CD4-positive, alpha-beta T cell treated with Interleukin-4 for 1 hour (primary cell): Measurements from ENCODE around the gene CEP83.
"Not testable (repeated sequence)": the region's sequence is repeated elsewhere in the genome, so short reads cannot be mapped to it uniquely, and the experiment has no call there.

Source experiments
- DNase-seq, 2 donors: peaks; one replicate each; pipeline ENCODE4 v3.0.0-alpha.2; 2020 to 2022

CEP83 gene

GRCh38 chr12:94429633-94430032 lies 30.0 kb downstream of the CEP83 start:
- no peak for DNase-seq

DNA sequence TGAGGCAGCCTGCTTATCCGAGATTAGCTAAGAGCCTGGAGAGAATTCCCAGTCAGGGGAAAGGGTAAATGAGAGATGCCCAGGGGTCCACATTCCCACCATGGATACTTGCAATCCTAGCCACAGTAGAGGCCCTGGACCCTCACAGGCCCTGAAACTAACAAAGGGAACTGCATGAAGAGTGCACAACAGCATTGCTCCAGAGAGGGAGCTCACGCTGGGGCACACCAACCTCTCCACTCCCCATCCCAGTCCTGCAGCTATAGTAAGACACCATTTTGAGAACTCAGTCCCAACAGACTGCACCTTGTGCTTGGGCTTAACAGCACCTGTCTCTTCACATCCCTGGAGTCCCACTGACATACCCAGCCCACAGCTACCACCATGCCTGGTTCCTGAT lies 30.5 kb downstream of the CEP83 start:
- no peak for DNase-seq

- DNase-seq = no peak
Observed at GRCh38 chr12:94427501-94428381, 31.9 kb downstream of the CEP83 start.

GRCh38 chr12:94426049-94426448 lies 33.6 kb downstream of the CEP83 start:
- DNase-seq = no peak

DNA sequence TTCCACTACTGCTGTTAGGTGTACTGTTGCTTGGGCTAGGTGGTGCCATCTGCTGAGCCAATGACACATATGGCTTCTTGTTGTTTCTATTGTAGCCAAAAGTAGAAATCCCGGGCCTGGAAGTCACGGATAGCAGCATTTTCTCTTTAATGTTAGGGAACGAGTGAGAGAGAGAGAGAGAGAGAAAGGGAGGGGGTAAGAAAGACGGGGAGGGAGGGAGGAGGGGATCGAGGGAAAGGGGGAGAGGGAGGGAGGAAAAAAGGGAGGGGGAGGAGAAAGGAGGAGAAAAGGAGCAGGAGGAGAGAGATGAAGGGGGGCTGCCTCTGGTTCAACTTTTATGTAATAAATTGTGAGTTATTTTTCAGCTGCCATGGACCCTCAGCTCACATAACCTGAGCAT lies 34.8 kb downstream of the CEP83 start:
- not testable (repeated sequence) for DNase-seq

DNA sequence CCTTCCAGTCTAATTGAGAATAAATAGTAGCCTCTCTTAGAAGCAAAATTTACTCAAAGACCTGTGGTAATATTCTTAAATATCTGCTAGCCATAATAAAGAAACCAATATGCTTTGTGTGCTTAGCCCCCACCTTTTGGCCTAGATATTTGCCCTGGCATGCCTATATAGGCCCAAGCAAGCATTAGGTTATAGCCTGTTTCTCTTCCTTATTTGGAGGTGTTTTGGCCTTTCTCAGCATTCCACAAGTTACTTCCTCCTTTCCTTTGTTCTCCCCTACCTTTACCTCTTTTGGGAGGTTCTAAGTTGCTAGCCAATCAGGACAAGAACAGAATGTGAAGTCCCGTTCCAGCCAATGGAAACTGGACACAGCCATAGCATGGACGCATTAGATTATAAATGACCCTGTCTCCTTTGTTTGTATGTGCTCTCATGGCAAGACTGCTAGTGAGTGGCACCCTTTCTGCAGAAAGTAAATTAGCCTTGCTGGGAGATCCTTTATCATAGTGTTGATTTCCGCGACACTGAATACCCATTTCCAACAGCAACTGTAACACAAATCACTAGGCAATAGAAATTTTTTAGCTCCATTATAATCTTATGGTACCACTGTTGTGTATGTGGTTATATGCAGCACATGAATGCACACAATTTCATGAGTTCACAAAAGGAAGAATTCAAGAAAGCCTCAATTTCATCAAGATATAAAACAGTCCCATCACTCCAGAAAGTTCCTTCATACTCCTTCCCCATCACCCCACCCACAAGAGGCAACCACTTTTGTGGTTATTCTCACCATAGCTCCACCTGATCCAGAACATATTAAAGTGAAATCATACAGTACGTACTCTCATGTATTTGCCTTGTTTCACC lies 37.6 kb downstream of the CEP83 start:
- DNase-seq = no peak

GRCh38 chr12:94418517-94418916 lies 41.1 kb downstream of the CEP83 start:
- DNase-seq = no peak

DNA sequence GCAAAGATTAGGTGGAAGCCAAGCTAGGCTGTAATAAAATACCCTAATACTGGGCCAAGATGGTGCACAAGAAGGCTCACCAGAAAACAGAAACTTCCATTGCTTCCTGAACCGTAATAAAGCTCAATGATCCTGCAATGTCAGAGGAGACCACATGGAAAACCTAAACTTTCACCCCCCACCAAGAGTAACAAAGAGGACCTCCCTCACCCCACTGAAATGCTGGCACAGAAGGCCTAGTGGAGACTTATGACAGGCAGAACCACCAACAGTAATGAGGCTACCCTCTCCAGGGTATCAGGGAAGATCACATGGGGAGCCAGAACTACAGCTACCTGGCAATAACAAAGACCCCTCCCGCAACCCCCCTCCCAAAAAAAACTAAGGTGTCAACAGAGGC lies 43.1 kb downstream of the CEP83 start:
- DNase-seq = no peak

DNA sequence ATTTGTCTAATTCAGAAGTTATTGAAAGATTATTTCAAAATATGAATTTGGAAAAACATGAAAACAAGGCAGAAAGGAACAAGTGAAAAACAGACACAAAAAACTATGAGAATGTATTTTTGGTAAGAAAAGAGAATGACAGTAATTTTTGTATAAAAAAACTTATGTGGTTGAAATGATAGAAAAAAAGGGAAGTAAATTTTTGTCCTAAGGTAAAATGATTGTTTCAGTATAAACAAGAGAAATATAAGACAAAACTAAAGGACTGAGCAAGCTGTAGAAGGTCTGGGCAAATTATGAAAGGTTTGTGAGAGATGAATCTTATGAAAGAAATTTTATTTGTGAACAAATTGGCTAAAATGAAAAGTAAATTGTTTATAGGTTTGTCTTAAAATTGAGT lies 44.6 kb downstream of the CEP83 start:
- no peak for DNase-seq

- no peak for DNase-seq
Observed at GRCh38 chr12:94405413-94406116, 54.1 kb downstream of the CEP83 start.

- DNase-seq = no peak
Observed at GRCh38 chr12:94404854-94405253, 54.8 kb downstream of the CEP83 start.

GRCh38 chr12:94401326-94401725 lies 58.3 kb downstream of the CEP83 start:
- DNase-seq = no peak

DNA sequence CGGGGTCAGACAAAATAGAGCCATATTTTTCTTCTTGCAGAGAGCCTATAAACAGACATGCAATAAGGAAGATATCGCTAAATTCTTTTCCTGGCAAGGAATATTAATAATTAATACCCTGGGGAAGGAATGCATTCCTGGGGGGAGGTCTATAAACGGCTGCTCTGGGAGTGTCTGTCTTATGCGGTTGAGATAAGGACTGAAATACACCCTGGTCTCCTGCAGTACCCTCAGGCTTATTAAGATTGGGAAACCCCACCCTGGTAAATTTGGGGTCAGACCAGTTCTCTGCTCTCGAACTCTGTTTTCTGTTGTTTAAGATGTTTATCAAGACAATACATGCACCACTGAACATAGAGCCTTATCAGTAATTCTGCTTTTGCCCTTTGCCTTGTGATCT lies 61.0 kb downstream of the CEP83 start:
- DNase-seq = not testable (repeated sequence)

DNA sequence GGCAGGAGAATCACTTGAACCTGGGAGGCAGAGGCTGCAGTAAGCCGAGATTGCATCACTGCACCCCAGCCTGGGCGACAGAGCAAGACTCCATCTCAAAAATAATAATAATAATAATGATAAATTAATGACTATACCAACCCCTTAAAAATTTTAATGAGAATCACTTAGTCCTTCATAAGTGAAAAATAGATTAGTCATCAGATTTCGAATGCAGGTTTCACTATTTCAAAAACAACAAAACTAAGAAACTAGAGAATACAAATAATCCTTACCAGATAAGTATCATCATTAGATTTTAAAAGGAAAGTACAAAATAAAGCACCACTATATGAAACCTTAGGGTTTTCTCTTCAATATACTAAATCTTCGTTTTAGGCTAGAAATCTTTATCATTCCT lies 62.3 kb downstream of the CEP83 start:
- no peak for DNase-seq

- DNase-seq = not testable (repeated sequence)
Observed at GRCh38 chr12:94396014-94396413, 63.7 kb downstream of the CEP83 start.

DNA sequence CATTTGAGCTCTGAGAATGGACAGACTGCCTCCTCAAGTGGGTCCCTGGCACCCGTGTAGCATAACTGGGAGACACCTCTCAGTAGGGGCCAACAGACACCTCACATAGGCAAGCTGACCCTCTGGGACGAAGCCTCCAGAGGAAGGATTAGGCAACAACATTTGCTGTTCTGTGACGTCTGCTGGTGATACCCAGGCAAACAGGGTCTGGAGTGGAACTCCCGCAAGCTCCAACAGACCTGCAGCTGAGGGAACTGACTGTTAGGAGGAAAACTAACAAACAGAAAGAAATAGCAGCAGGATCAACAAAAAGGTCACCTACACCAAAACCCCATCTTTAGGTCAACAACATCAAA lies 69.6 kb downstream of the CEP83 start:
- no peak for DNase-seq

DNA sequence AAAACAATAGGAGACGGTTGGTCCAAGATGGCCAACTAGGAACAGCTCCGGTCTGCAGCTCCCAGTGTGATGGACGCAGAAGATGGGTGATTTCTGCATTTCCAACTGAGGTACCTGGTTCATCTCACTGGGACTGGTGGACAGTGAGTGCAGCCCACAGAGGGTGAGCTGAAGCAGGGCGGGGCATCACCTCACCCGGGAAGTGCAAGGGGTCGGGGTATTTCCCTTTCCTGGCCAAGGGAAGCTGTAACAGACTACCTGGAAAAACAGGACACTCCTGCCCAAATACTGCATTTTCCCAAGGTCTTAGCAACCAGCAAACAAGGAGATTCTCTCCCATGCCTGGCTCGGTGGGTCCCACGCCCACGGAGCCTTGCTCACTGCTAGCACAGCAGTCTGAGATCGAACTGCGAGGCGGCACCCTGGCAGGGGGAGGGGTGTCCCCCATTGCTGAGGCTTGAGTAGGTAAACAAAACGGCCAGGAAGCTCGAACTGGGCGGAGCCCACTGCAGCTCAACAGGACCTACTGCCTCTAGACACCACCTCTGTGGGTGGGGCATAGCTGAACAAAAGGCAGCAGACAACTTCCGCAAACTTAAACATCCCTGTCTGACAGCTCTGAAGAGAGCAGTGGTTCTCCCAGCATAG lies 70.1 kb downstream of the CEP83 start:
- not testable (repeated sequence) for DNase-seq

GRCh38 chr12:94386422-94386821 lies 73.2 kb downstream of the CEP83 start:
- no peak for DNase-seq

- no peak for DNase-seq
Observed at GRCh38 chr12:94384030-94384429, 75.6 kb downstream of the CEP83 start.

- no peak for DNase-seq
Observed at GRCh38 chr12:94380507-94380906, 79.2 kb downstream of the CEP83 start.

- DNase-seq = no peak
Observed at GRCh38 chr12:94379479-94380113, 80.1 kb downstream of the CEP83 start.

- no peak for DNase-seq
Observed at GRCh38 chr12:94377599-94377998, 82.1 kb downstream of the CEP83 start.
